Measurements from ENCODE around the gene ABHD17A. TPM values are rescaled to one million over a fixed set of nuclear protein-coding genes. Genes with fewer than 3 reads are reported as not detected.
"Not testable (repeated sequence)": the region's sequence is repeated elsewhere in the genome, so short reads cannot be mapped to it uniquely, and the experiment has no call there.

ABHD17A gene
- total RNA-seq, 1 donor from 2014 or later: 61.5 TPM

- ATAC-seq (no peak), DNase-seq (ENCODE audit: missing footprints) (peak; percentile 50)
- intact Hi-C loops (cut with DNase I): no loop called here
Observed at GRCh38 chr19:1912760-1913505, 27.6 kb upstream of the ABHD17A start.

- DNase-seq (ENCODE audit: missing footprints) (no peak), ATAC-seq (no peak)
- intact Hi-C loops (cut with DNase I): no loop called here
Observed at GRCh38 chr19:1911995-1912394, 26.7 kb upstream of the ABHD17A start.

GRCh38 chr19:1911098-1911497 is 25.8 kb upstream of the ABHD17A start:
- intact Hi-C loops (cut with DNase I): no loop called here
- no peak for ATAC-seq

GRCh38 chr19:1910177-1910576 is 24.9 kb upstream of the ABHD17A start:
- intact Hi-C loops (cut with DNase I): no loop called here
- DNase-seq (ENCODE audit: missing footprints): peak; percentile 48
- no peak for ATAC-seq

More at GRCh38 chr19:1911098-1911497, 25.8 kb upstream of the ABHD17A start:
- no peak for DNase-seq (ENCODE audit: missing footprints)

- no peak for DNase-seq (ENCODE audit: missing footprints)
- no peak for ATAC-seq
- intact Hi-C loops (cut with DNase I): no loop called here
Observed at GRCh38 chr19:1909761-1910080, 24.4 kb upstream of the ABHD17A start.

GRCh38 chr19:1908364-1908678 is 23.0 kb upstream of the ABHD17A start:
- no peak for DNase-seq (ENCODE audit: missing footprints)
- ATAC-seq: no peak
- intact Hi-C loops (cut with DNase I): no loop called here

- no peak for DNase-seq (ENCODE audit: missing footprints)
- ATAC-seq: no peak
- intact Hi-C loops (cut with DNase I): no loop called here
Observed at GRCh38 chr19:1907563-1908363, 22.5 kb upstream of the ABHD17A start.

GRCh38 chr19:1906985-1907562 is 21.8 kb upstream of the ABHD17A start:
- DNase-seq (ENCODE audit: missing footprints) (no peak), ATAC-seq (no peak)
- intact Hi-C loops (cut with DNase I): no loop called here

- DNase-seq (ENCODE audit: missing footprints) (no peak), ATAC-seq (no peak)
- intact Hi-C loops (cut with DNase I): no loop called here
Observed at GRCh38 chr19:1905863-1906375, 20.6 kb upstream of the ABHD17A start.

- intact Hi-C loops (cut with DNase I): no loop called here
- peak; percentile 98 for ATAC-seq
- peak; percentile 100 for DNase-seq (ENCODE audit: missing footprints)
Observed at GRCh38 chr19:1905110-1905862, 20.0 kb upstream of the ABHD17A start, which contains the start of the genes ADAT3 and SCAMP4. ADAT3 (plus strand) TSS chr19:1905399; CDS start chr19:1912048, 6,649 bp downstream. SCAMP4 (plus strand) TSS chr19:1905399; CDS start chr19:1915020, 9,621 bp downstream.

- ATAC-seq: no peak
- no peak for DNase-seq (ENCODE audit: missing footprints)
- intact Hi-C loops (cut with DNase I): no loop called here
Observed at GRCh38 chr19:1904860-1905109, 19.5 kb upstream of the ABHD17A start.

- intact Hi-C loops (cut with DNase I): no loop called here
- DNase-seq (ENCODE audit: missing footprints): no peak
- ATAC-seq: no peak
Observed at GRCh38 chr19:1902923-1903322, 17.6 kb upstream of the ABHD17A start.

GRCh38 chr19:1901940-1902404 is 16.7 kb upstream of the ABHD17A start:
- DNase-seq (ENCODE audit: missing footprints) (peak; percentile 76), ATAC-seq (no peak)
- intact Hi-C loops (cut with DNase I): no loop called here

GRCh38 chr19:1896508-1896907 is 11.2 kb upstream of the ABHD17A start:
- intact Hi-C loops (cut with DNase I): no loop called here
- ATAC-seq (no peak), DNase-seq (ENCODE audit: missing footprints) (no peak)

- intact Hi-C loops (cut with DNase I): no loop called here
- ATAC-seq (no peak), DNase-seq (ENCODE audit: missing footprints) (no peak)
Observed at GRCh38 chr19:1893791-1894190, 8.5 kb upstream of the ABHD17A start.

GRCh38 chr19:1889907-1890306 is 4.6 kb upstream of the ABHD17A start:
- intact Hi-C loops (cut with DNase I): no loop called here
- ATAC-seq (no peak), DNase-seq (ENCODE audit: missing footprints) (no peak)

GRCh38 chr19:1888385-1888784 is 3.1 kb upstream of the ABHD17A start:
- intact Hi-C loops (cut with DNase I): no loop called here
- ATAC-seq (no peak), DNase-seq (ENCODE audit: missing footprints) (no peak)

GRCh38 chr19:1886360-1886759 is 1.1 kb upstream of the ABHD17A start:
- ATAC-seq; intact Hi-C loops (cut with DNase I): not testable (repeated sequence)
- DNase-seq (ENCODE audit: missing footprints): peak; percentile 22

GRCh38 chr19:1884719-1885334 is 469 bp downstream of the ABHD17A start:
- DNase-seq (ENCODE audit: missing footprints) (peak; percentile 60), ATAC-seq (no peak)
- intact Hi-C loops (cut with DNase I): no loop called here
